Suppressor macrophage treated with lipopolysaccharide for 1 hour (primary cell): ENCODE data around the gene CA5A.

Experiments used
- DNase-seq, 3 donors: peaks; one replicate each; pipeline ENCODE4 v3.0.0-alpha.2; 2020 to 2022

CA5A gene

DNA sequence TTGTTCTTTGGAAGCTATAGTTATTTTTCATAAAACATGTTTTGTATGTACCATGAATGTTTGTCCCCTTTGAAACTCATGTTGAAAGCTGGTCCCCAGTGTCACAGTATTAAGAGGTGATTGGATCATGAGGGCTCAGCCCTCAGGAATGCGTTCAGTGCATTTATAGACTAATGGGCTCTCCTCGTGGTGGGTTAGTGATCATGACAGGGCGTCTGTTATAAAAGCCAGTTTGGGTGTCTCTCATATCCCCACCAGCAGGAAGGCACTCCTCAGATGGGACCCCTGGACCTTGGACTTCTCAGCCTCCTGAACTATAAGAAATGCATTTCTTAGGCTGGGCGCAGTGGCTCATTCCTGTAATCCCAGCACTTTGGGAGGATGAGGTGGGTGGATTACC, 25.3 kb upstream of the CA5A start:
- no peak for DNase-seq

DNA sequence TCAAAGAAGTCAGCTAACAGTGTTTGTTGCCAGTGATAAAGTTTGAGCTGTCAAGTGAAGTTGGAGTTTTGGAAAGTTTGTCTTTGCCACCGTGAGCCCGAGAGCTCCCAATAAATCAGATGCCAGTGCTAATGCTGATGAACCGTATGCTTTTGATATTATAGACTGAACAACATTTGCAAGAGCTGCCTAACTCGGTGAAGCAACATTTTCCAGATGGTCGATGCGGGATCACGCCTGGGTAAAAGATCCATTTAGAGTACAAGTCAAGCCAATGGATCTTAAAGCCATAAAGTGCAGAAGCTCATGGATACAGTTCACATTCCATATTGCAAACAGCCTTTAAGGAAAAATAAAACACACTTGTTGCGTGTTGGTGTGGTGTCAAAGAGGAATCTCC, 24.5 kb upstream of the CA5A start:
- DNase-seq, result no peak

DNA sequence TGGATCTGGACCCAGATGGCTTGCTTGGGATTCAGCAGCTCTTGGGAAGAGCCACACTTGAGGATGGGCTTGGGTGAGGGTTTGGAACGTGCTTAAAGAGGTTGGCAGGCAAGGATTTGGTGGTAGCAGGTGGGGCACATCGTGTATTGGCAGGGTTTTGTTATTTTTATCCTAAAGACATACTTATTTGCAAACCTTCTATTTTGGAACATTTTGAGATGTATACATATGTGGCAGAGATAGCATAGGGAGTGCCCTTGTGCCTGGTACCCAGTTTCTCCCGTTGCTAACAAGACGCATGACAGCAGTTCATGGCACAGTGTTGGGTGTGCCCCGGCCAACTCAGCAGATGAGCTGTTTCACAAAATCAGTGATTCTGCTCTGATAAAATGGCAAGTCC, 24.0 kb upstream of the CA5A start:
- peak in 1 of 3 donors; percentile 5 for DNase-seq

DNA sequence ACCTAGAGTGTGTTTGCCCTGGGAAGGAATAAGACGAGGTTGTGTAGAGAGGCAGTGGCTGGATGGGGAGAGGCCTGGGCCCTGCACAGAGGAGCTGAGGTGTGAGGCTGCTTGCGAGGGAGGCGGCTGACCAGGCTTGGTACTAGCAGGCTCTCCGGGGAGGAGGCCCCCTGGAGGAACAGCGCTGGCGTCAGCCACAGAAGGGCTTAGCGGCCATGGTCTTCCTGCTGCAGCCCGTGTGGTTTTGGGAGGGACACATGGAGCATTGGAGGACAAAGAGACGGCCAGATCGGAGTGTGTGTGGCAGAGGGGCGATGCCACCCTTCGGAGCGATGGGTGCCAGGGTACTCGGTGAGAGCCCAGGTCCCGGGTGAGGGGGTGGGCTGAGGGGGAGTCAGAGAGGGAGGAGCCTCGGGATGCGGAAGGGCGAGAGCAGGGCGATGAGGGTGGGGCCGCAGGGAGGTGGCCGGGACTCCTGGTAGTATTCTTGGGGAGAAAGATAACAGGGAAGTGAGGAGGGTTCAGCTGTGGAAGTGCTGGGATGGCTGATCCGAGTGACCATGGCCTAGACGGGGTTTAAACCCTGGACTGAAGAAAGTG, 23.2 kb upstream of the CA5A start:
- peak; percentile 36 to 68 (median 52) for DNase-seq

DNA sequence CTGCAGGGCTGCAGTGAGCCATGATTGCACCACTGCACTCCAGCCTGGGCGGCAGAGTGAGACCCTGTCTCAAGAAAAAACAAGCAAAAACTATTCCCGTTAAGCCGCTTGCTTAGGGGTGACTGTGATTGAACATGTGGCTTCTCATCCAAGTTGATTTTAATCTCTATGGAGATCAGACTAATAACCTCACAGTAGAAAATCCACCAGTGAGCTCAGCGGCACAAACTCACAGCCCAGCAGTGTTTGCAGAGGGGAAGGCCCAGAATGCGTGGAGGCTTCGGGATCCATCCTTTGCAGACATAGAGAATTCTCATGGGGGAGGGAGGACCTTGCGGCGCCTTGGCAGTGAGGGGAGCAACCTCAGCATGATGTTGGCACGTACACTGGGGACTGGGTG, 22.3 kb upstream of the CA5A start:
- no peak for DNase-seq

DNA sequence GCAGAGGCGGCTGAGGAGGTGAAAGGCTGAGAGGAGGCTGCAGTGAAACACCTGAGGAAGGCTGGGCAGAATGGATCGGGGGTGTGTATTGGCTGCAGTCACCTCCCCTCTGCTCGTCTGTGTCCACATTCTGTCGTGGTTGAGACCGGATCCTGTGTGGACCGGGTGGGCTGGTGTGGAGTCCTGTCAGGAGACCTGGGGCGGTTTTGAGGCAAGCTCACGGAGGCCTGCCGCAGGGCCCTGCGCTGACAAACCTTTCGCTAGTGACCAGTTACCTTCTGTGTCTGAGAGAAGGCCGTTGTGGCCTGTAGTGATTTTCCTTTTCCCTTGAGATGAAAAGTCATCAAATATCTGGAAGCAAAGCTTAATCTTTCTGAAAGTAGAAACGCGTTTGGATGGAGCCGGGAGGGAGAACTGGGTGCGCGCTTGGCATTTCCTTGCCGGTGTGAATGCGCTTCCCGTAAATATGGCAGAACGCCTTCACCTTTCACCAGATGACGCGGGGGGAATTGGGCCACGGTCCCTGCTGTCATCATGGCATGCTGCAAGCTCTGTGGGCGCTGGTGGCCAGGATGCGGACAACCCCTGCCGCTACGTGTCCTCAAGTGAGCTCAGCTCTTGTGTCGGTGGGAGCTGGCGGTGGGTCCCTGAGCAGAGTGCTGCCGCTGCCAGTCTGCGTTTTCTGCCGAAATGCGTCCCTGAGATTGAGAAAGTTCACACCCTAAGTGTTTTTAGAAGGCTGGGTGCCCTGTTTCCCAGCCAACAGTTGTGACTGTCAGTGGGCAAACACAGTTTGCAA, 21.2 kb upstream of the CA5A start:
- no peak for DNase-seq

DNA sequence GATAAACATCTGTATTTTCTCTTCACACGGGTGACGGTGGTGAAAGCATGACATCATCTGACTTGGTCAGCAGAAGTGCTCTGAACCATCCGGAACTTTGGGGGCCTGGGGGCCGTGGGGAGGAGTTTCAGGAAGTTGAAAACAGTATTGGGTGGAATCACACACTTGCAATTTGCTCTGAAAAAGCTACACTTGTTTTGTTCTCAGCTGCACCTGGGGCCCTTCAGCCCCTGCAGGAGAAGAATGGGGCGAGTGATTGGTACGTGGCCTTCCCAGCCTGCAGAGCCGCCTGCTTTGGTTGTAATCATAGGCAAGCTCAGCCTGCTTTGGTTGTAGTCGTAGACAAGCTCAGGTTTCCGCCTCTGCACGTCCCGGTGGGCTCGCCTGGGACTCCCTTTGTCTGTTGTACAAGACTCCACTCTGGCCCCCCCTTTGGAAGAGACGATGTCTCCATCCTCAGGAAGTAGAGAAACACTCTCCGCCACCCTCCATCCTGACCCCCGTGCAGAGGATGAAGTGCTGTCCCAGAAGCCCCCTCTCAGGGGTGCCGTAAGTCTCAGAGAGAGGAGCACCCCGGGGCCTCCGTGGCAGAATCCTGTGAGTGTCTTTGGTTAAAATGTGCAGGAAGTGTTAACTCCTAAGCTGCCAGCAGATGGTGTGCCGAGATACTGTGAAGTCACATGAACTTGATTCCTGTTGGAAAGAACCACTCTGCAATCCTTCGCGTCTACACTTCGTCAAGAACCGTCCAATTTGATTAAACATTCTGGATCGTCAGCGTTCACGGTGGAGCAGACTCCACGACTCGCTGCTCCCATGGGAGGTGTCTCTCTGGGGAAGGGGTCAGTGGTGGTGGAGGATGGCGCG, 20.3 kb upstream of the CA5A start:
- DNase-seq, result peak; percentile 89 to 90 (median 89)

DNA sequence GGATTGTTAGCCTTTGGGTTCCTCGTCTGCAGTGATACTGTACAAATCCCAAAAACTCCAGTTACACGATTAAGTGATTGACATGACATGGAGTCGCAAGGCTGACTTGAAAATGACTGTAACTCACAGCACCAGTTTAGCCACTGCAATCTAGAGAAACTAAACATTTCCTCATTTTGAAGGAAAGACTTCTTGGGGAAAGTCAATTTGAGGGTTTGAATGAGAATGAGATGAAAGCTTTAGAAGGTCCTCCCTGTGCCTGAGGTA, 19.7 kb upstream of the CA5A start:
- no peak for DNase-seq

DNA sequence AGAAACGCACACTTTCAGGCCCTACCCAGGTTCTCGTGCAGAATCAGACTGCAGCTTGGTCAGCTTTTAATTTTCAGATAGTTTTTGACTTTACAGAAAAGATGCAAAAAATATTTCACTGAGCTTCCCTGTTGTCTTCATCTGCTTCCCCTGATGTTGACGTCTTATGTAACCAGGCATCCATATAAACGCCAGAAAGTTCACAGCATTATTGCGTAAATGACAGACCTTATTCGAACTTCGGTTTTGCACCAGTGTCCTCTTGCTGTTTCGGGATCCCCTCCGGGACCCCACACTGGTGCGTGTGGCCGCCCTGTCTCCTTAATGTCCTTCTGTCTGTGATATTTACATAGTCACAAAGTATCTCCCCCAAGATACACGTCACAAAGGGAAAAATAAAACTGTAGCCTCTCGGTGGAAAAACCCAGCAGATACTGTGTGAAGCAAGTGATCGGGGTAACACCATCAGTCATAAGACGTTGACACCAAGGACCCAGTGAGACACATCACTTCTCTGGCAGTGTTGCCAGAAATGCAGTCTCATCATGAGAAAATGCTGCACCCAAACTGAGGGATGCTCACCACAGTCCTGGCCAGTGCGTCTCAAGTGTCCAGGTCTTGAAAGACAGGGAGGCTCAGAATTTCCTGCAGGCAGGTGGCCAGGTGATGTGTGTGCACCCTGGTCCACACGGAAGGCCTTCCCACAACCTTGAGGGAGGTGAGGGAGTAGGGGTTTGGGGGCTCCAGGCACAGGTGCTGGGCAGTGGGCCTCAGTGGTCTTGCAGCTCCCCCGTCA, 19.2 kb upstream of the CA5A start:
- peak; percentile 84 to 94 (median 92) for DNase-seq

DNA sequence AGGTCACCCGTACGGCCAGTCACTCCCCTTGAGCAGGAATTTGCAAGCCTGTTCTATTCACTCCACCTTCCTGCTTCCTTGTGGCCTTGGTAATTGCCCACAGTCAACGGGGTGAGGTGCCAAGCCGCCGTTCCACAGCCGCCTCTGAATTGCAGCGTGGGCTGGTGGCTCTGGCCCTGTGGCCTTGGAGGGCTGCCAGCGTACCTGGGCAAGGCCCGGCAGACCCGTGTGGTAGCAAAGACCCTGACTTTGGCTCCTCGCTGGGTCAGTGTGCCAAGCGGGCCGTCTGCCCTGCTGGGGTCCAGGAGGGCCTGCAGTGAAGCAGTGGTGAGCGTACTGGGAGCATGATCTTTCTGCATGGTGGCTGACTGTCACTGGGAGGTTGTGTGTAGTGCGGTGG, 18.5 kb upstream of the CA5A start:
- peak in 2 of 3 donors; percentile 36 to 42 for DNase-seq

DNA sequence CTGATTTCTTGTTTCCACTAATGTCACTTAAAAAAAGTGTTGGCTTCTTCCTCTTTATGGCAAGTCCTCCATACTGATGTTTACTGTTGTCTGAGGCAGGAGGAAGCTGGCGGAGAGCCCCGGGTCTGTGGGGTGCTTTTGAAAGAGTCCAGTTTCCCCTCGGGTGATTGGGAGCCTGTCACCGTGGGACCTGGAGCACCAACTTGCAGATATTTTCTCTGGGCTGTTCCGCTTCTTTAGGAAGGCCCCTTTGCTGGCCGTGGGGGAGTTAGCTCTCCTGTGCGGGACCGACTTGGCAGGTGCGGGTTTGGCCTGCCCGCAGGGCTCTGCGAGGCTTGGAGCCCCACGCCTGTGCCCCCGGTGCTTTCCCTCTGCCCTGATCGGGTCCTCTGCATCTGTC, 18.0 kb upstream of the CA5A start:
- peak; percentile 86 to 90 (median 89) for DNase-seq

DNA sequence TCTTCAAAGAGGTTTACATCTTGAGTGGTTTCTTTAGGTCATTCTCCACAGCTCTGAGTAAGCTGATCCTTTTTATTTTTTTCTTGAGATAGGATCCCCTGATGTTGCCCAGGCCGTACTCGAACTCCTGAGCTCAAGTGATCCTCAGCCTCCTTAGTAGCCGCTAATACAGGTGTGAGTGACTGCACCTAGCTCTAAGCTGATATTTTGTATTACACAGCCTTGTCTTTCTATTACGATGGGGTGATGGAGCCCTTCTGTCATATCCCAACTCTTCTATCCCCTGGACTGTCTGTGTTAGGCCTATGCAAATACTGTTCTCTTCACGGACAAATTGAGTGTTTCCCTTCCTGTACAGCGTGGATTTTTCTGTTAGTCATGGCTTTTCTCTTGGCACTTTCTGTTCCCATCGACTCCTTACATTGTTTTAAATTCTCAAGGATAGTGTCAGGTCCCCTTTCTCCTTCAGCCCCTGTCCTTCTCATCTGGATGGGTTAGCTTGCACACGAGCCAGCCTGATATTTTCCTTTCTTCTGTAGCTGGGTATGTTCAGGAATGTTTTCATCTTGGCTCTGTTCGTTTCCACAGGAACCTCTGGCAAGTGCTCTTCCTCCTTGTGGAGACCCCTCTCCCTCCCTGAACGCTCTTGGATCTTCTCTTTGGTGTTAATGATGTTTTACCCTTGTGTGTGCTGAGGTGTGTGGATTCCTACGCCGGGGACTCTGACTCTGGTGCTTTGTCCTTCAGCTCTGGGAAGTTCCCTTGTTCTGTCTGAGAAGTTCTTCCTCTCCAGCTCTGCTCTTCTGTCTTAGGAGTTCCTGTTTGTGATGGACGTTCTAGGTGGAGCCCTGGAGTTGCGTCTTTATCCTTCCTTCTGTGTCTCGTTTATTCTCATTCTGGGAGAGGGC, 17.2 kb upstream of the CA5A start:
- DNase-seq, result peak; percentile 82 to 92 (median 88)

DNA sequence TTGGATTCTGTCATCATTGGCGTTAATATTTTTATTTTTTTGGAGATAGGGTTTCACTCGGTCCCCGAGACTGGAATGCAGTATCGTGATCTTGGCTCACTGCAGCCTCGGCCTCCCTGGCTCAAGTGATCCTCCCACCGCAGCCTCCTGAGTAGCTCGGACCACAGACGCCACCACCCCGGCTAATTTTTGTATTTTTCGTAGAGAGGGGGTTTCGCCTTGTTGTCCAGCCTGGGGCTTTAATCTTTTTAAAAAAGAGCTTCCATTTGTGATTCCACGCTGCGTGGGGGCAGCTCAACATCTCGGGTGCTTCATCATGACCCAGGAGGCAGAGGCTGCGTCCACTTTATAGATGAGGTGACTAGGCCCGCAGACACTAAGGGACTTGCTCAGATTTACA, 16.4 kb upstream of the CA5A start:
- no peak for DNase-seq

DNA sequence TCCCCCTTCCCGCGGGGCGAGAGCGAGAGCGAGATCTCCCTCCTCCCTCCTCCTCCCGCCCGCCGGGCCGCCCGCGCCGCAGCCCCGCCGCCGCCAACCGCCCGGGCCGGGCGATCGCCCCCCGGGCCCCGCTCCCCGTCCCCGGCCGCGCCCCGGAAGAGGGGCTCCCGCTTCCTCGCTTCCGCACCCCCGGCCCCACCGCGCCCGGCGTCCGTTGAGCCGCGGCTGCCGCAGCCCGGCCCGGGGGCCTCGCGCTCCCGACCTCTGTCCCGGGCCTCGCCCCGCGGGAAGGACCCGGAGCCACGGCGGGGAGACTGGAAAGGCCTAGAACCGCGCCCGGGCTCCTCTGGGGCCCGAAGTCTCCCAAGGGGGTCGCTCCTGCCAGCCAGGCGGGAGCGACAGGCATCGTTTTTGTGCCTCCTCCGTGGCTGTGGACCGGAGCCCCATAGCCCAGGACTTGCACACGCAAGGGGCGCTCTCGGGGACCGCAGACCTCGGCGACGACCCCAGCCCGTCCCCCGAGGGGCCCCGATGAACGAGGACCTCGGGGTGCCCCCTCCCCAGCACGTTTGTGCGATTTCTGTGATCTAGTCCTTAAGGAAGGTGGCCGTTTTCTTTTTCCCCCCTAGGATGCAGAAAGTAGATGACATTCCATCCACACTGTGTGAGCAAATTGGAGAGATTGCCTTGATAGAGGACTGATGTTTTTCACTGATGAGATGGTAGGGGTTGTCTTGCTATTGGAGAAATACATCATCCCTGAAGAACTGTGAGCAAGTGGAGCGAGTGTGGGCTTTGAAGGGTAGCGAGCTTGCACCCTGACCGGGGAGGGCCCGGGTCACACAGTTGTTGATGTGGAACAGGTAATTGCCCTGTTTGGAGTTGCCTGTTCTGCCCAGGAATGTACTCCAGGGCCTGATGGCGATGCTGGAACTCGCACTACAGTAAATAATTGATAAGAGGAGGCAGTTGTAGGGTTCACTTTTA, 15.5 kb upstream of the CA5A start:
- DNase-seq, result peak in 1 of 3 donors; percentile 41

DNA sequence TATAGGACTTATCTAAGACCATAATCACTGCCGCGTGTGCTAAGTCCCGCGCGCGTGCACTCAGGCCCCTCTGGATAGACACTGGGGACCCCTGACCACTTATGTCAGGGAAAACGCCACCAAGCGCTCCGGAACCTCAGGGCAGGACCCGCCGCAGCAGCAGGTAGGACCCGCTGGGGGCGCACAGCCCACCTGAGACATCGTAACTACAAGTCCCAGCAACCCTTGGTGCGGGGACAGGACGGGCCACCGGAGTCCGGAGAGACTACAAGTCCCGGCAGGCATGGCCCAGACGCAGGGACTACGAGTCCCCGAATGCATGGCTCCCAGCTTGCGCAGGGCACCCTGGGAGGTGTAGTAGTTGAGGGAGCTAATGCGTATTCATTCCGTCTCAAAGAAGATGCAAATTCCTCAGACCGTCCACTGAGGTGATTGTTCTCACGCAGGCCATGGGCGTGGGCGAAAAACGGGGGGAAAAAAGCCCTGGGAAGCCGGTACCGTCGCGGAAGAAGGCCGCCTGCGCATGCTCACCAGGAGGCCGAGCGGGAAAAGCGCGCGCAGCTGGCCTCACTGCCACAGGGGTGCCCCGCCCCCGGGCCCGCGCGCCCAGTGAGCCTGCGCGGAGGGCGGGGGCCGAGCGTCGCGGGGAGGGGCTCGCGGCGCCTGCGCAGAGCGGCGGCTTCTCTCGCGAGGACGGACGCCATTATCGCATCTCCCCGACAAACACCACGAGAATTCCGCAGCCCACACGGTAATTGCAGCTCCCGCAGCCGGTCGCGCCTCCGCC, 14.6 kb upstream of the CA5A start, which contains the start of gene BANP:
Gene BANP (plus strand): TSS at position 670 of the 787 bp plus-strand sequence. CDS start 23,682 bp downstream, outside the sequence.
- peak; percentile 99 to 100 (median 99) for DNase-seq

DNA sequence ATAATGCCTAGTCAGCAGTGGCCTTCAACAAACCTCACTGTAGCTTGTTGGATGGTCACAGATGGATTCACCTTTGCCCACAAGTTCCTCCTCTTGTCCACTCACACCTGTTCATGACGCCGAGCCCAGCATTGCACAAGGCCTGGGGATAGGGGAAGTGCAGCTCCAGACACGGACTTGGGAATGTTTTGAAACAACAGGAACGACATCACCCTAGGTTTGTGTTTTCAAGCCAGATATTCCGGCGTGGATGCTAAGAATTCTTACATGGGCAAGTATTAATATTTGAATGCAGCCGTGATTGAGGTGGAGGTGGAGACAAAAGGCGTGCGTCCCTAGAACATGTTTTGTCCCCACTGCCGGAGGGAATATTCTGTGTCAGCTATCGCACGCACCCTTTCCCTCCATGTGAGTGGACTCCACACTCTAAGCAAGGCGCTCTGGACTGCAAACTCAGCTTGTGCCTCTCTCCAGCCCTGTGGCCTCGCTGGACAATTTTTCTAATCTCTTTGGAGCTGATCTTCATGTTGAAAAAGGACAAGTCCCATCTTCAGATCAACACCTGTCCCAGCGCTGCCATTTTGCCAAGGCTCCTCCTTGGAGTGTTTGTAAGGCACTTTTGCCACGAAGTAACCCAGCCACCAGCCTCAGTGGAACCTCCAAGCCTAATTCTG, 12.9 kb upstream of the CA5A start:
- peak in 1 of 3 donors; percentile 44 for DNase-seq

DNA sequence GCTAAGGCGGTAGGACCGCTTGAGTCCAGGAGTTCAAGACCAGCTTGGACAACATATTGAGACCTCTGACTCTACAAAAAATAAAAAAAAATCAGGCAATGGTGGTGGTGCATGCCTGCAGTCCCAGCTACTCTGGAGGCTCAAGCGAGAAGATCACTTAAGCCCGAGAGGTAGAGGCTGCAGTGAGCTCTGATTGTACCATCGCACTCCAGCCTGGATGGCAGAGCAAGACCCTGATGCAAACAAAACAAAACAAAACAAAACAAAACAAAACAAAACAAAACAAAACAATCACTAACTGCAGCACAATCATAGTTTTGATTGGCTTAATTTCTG, 12.4 kb upstream of the CA5A start:
- no peak for DNase-seq

DNA sequence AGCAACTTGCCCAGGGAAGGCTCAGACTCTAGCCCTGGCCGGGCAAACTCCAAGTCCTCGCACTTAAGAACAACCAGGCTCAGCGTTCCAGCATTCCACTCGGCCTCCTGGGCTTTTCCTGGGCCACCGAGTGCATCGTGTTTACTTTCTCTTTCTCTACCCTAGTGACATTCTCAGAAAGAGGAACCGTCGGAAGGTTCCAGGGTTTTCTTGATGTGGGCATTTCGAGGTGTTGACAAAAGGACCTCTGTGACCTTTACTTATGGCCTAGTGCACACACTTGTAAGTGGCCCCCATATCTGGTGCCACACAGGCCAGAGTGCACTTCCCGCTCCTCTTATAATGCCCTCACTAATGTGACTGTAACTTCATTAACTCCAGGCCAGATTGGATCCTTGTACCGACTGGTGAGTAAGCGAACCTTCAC, 11.8 kb upstream of the CA5A start:
- peak; percentile 72 to 88 (median 78) for DNase-seq
